GM21723 (cell line): ENCODE measurements around the gene APP.
A peak's percentile ranks its signal among the peaks of the same experiment; 100 is the strongest.

ENCODE experiments used
- ATAC-seq: cut with Tn5 transposase; IDR thresholded peaks from one replicate; pipeline ENCODE4 v1.9.1; 2021; ENCODE audit warnings: mild to moderate bottlenecking, moderate library complexity; ENCODE audit not compliant: unreplicated experiment

The APP gene

DNA sequence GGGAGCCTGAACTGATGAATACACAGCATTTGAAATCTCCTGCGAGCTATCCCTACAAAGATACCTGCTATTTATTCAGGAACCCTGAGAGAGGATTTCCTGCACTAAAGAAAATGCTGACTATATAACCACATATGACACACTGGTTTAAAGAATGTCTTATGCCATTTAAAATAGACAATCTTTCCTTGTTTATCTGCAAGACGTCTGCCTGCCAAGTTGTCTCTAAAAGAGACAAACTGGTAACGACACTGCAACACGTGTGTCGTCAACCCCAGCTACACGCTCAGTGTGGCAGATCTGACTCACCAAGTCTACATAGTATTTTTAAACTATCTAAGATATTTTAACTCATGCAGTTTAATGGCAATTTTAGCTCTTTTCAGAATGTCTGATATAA is 42.7 kb downstream of the APP start:
- ATAC-seq = no peak

DNA sequence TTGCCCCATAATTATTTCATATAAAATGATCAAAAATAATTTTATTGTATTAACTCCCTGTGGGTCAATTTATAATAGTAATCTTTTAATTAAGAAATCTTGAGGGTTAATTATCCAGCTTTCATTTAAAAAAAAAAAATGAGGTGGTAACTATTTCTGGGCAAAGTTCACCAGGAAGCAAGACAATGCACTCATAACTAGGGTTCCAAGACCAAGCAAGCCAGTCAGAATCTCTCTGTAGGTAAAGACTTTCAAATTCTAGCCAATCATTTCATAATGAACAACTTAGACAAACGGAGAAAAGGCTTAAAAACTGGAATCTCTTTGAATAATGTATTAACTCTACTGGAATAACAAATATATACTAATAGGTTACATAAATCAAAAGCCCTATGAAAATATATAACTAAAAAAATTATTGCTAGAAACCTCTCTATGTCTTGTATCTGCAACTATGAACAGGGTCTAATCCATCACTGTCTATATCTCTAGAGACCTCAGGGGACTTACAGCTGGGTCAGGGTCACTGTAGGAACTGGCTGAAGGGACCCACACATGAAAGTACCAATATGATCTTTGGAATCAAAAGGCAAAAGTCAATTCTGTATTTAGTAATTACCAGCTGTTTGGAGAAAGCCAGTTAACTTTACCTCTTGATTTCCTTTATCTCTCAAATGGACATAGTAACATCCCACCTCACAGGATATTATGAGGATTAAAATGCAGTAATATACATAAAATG is 43.3 kb downstream of the APP start:
- ATAC-seq = no peak

DNA sequence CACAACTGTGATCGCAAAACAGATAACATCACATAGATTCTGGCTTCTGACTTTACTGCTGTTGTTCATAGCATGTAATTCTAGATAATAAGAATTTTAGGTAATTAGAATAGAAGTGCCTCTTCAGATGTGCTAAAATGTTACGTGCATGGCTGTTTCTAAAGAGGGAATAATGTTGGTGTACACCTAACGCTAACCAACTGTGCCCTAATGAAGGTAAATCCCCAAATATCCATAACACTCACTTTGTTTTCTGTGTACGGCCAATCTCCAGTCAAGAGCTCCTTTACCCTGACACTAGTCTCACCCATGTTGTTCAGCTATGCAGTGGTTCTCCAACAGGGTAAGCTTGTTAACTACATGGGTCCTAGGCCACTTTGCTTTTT is 44.4 kb downstream of the APP start:
- ATAC-seq = no peak

DNA sequence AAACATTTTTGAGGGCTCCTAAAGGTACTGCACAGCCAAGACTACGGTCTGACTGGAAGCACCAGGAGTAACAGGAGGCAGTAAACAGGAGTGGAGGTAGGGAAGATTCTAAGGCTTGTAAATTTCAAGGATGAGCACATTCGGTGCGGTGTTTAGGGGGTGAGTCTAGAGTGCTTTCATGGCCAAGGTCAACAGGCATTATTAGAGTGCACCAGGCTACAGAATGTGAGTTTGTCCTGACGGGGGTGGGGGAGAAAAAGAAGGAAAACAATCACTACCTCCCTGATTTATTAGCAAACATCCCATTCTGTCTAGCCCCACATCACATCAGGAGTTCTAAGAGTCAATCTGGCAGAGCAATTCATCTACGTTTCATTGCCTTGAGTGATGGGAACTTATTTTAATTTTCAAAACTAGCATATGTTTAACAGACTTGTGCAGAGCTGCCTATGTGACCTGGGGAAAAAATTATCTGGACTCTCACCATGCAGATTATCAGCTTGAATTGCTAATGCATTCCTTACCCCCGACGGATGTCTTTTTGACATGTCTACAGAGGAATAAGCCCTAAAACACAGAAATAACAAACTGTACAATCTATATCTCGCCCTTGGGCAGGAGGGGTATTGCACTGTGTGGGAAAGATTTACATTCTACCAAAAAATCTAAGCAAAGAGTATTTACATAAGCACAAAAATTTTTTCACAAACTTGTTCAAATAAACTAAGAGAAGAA is 45.0 kb downstream of the APP start:
- ATAC-seq = no peak

DNA sequence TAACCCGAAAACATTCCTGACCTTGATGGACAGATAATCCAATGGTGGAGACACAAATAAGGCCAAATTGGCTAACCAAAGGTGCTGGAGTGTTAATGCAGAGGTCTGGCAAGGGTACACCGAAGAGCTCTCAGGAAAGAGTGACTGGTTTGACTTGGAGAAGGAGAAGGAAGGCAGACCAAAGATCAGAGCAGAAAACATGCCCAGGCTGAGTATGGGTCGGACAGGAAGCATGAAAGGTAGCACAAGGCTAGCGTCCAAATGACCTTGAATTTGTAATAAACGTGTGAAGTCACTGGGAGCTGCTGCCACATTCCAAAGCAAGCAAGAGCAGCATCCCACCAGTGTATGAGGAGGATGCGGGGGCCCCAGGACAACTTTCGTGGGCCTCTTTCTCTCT is 45.7 kb downstream of the APP start:
- ATAC-seq = no peak

DNA sequence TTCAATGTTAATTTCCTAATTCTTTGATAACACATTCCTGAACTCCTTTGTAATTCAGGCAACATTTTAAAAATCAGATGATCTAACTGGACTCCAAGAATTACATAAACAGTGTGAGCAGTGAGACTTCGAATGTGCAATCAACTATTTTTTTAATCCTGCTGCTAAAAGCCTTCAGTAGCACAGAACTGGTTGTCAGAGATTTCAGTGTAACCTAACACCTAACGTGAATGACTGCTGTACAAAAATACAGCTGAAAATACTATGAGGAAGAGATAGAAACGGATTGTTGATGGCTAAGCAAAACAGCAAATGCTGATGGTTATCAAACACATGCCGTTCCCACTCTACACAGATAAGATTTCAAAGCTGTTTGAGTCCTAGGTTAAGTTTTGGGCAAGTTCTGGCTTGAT is 46.1 kb downstream of the APP start:
- no peak for ATAC-seq

DNA sequence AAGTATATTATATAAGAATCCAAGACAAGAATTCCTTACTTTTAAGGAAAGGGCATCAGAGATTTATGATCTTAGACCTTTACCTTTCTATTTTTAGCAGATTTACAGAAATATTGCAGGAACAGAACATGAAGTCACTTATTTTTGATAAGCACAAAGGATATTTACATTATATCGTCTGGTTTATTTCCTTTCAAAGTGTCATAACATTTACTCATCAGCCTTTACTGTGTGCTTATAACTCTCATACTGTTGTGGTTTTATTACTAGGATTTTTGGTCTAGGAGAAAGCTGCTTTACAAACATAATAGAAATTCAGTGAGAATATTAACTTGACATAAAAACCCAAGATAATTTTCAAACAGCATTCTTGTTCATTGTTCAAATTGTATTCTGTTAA is 47.6 kb downstream of the APP start:
- no peak for ATAC-seq

DNA sequence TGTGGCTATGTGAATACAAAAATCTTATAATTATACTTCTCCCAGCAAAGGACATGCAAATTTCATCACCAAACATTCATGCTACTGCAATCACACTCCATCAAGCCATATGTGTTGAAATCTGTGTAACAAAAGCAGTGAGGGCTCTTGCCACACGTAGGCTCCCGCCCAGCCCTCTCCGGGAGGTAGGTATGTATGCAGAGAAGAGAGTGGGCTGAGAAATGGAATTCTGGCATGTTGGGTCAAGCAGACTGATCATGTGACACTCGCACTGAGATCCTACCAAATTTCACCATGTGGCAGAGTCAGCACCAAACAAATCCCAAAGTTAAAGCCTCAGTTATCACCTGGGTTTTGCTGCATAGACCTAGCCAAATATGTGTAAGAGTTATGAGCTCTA is 49.7 kb downstream of the APP start:
- no peak for ATAC-seq

DNA sequence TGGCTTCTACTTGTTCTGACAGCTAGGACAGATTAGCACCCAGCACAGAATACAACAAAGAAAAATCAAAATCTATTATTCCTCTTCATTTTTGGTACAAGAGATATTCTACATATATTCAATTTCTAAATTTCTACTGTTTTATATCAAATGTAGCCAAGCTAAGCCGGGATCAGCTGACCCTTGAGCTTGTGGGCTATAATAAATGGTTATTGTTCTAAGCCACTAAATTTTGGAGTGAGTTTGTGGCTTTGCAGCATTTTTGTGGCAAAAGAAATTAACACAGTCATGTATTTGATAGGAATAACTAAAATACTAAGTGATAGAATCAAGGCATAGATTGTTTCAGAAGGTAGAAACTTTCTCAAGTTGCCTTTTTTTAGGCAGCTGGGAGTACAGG is 50.7 kb downstream of the APP start:
- ATAC-seq = no peak

DNA sequence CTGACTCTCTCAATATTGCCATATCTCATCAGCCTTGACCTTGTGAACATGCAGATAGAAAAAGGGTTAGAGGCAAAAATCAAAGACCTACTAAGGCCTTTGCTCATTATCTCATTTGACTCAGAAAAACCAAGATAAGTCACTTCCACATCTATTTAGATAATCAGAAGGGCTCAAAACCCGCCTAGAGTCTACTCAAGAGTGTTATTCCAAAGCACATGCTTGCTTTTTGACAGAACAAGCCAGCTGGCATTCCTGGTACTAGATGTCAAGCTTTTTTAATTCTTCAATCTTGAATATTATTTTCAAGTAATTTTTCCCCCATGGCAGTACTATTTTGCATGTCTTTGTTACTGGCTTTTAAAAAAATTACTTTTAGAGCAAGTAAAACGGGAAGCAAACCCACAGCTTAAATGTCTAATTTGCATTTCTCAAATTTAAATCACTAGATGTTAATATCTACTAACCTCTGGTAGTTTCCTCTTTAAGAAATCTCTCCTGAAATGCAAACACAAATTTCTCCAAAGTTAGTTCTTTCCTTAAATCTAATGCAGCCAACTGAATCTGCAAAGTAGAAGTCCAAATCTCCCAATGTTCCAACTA is 51.5 kb downstream of the APP start:
- ATAC-seq = peak; percentile 6

DNA sequence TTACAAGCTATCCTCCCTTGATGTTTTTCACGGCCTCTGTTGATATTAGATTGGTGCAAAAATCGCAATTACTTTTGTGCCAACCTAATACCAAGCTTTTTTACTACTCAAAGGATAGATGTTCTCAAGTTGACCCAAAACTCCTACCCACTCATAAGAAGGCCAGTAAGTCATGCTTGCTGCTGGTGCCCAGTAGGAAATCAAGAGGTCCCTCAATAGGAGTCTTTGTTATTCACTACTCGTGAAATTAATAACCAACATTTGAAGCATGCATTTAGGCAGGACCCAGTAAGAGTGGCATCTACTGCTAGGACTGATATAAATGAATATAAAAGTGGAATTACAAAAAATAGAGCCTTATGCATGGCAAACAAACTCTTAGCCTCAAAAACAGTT is 52.6 kb downstream of the APP start:
- peak; percentile 10 for ATAC-seq

DNA sequence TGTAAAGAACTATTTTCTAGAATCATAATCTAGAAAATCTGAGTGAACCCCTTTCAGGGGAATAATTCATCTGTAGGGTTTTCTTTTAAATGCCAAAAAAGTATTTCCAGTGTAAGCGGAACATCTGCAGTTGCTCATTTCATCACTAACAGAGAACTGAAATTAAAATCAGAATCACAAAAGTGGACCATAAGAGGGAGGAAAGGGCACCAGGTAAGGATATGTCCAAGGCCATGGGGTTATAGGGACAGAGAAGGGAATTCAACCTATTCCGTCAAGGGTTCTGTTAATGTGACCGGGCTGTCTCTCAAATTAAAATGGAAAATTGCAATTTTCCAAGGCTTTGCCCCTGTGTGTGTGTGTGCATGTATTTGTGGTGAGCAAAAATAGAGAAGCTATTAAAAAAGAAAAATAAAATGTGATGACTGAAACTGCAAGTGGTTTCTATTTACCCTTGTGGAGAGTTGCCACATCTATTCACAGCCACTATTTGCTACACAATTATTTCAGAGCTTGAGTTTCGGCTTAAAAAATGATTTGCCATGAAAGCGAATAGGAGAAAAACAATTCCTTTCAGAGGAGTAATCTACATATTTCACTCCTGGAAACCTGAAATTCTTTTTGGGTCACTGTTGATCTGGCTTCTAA is 53.1 kb downstream of the APP start:
- ATAC-seq = peak; percentile 60

DNA sequence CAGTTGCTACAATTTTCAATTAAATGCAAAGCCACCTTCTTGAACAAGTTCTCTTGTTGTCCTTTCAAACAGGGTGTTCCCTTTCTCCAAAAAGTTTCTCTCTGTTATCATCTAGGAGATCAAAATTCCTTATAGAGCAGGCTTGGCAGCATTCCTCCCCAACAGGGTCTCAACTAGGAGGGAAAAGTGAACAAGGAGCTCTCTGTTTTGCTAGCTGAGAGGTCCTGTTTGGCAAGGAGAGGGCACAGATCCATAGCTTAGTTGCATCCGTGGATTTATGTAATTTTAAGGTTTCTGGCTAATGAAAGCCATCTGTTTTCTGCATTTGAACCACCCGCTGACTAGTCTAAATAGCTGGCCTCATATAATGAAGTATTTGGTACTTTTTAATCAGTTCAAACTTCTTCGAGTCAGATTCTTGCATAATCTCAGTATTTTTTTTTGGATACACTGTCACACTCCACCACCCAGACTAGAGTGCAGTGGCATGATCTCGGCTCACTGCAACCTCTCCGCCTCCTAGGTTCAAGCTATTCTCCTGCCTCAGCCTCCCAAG is 54.0 kb downstream of the APP start:
- no peak for ATAC-seq

DNA sequence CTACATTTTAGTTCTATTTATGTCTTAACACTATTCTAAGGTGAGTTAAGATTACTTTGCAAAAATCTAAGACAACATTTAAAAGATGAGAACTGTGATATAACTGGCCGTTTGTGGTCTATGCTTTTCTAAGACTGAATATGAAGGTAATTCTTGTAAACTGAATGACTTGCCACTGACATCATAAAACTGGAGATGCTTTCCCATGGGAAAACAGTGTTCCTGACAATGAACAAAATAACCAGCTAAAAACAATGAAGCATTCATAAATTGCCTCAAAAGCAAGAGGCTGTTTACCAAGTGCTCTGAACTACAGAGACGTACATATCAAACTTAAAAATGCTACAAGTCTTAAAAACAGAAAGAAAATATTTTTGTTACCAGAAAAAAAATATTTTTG is 54.7 kb downstream of the APP start:
- ATAC-seq = no peak

DNA sequence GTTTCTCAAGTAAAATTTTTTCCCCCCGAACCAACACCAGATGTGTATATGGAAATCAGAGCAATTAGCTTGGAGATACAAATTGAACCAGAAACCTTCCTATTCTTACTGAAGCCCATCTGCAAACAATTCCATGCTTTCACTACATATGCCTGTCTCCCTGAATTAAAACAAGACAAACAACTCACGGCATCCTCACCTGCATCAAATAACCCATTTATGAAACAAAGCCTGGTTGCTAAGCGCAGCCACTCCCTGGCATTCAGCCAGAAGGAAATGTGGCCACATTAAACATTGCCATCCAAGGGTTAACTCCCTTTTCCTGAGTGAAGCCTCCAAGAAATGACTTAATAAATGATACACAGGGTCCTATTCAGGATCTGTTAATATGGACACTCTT is 55.3 kb downstream of the APP start:
- ATAC-seq = no peak

DNA sequence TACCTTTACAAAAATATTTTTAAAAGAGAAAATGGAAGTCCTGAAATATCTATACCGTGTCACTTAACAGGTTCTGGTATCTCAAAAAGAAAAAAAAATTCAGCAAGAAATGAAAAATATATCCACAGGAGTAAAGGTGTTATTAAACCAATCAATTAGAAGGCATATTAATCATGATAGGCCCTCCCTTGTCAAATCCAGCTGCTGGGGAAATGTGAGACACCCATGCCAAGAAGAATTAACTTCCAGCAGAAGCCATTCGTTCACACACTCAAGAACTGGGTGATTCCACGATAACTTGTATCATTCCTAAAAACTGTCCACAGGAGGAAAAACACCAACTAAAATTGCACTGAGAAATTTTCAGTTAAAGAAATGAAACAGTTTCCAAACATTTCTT is 57.6 kb downstream of the APP start:
- ATAC-seq = no peak

DNA sequence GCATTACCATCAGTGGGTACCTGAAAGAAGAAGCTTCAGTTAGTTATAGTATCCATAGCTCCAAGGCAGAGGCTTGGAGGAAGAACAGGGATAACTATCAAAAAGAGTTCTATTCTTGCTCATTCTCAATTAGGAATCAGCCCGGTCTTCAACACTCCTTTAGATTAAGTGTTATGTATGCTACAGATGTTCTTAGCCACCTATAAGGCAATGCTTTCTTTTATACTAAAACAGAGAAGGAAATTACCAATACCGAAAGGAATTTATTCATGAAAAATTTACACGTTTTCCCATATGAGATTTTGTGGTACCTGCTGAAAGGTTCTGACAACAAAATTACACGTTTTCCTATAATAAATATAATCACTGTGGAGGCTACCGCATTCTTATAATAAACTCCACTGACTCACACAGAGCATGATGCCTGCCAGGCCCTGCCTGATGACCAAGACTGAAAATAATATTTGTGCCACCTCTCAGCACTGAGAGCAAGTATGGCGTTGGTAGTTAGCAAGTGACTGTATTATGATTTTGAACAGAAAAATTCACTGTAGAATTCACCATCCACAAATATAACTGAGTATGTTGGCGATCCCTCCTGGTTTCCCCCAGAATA is 58.3 kb downstream of the APP start:
- ATAC-seq = no peak

DNA sequence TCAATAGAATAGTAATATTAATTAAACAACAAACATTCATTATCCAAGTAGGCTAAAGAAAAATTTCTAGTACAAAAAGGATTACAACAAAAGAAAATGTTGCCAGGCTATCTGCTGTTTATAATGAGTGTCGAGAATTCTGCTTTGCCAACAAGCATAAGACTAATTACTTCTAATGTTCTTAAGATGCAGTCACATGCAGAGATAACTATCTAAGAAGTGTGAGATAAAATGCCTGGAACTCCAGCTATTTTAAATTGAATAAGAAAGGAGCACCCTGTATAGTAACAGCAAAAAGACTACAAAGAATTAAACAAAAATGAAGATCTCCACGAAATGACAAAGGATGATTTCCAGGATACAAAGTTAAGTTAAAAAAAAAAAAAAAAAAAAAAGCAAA is 59.9 kb downstream of the APP start:
- no peak for ATAC-seq

DNA sequence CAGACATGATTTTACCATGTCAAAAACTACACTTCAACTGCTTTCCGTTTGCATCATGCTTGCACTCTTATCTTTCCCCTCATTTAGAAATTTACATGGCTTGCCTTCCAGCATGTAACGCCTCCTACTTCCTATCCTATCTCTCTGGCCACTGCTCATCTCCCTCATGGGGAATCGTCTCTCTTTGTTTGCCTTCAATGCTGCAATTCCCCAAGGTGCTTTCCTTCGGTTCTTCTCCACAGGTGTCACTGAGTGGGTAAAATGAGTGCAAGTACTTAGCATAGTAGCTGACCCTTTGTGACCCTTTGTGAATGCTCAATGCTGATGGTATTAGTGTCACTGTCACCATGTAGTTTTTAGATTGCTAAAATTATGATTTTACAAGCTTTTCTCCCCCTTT is 63.1 kb downstream of the APP start:
- ATAC-seq = no peak

DNA sequence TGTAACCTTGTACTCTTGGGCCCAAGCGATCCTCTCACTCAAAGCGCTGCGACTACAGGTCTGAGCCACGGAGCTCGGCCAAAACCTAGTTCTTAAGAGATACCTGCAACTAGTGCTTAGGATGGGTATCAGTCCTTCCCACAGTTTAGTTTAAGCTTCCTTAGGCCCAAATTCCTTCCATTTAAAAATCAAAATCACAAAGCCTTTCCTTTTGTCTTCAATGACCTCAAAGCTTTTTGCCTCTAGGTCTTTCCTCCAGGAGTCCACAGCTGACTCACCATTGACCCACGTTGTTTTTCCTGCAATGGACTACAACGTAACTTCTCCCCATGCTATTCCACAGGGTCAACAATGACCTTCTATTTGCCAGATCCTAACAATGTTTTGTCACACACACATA is 64.0 kb downstream of the APP start:
- no peak for ATAC-seq

DNA sequence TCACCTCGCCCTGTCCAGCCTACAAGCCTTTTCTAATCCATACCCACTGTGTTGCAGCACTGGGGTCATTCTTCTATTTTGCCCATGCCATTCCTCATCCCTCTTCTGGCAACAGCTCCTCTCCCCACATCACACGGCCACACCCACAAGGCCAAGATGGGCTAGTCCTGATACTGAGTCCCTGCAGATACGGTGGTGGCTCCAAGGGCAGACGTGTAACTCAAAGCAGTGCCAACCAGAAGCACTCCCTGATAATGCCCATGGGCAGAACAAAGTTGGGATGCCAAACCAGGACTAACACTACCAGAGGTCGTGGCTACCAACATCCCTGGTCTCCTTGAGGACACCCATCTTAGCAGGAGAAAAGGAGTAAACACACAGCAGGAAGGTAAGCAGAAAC is 64.8 kb downstream of the APP start:
- ATAC-seq = no peak
